NCI-H187 treated with DMSO at 0.1 percent for 48 hours (cell line): ENCODE data around the gene FAM217A.

Experiments
- DNase-seq: peaks from one replicate; lab custom pipeline; 2025; lab: John Stamatoyannopoulos, UW

Gene FAM217A

GRCh38 chr6:4085332-4085700 is 6.4 kb upstream of the FAM217A start:
- DNase-seq, result no peak

GRCh38 chr6:4084444-4085331 is 5.8 kb upstream of the FAM217A start:
- DNase-seq, result no peak

GRCh38 chr6:4074478-4075235 is 4.3 kb downstream of the FAM217A start:
- no peak for DNase-seq

- DNase-seq, result no peak
Measured at GRCh38 chr6:4071330-4071729, 7.6 kb downstream of the FAM217A start.

- DNase-seq, result no peak
Measured at GRCh38 chr6:4069199-4069598, 9.7 kb downstream of the FAM217A start.

GRCh38 chr6:4067673-4068072 is 11.3 kb downstream of the FAM217A start:
- no peak for DNase-seq

GRCh38 chr6:4066029-4066755 is 12.7 kb downstream of the FAM217A start:
- DNase-seq, result no peak

GRCh38 chr6:4059115-4059777 is 19.7 kb downstream of the FAM217A start:
- no peak for DNase-seq

- no peak for DNase-seq
Measured at GRCh38 chr6:4057036-4057435, 21.9 kb downstream of the FAM217A start.

- no peak for DNase-seq
Measured at GRCh38 chr6:4055420-4056041, 23.4 kb downstream of the FAM217A start.

GRCh38 chr6:4049246-4049645 is 29.7 kb downstream of the FAM217A start:
- no peak for DNase-seq

- no peak for DNase-seq
Measured at GRCh38 chr6:4041480-4041879, 37.5 kb downstream of the FAM217A start.

- no peak for DNase-seq
Measured at GRCh38 chr6:4039348-4039747, 39.6 kb downstream of the FAM217A start.

GRCh38 chr6:4036581-4036980 is 42.4 kb downstream of the FAM217A start:
- DNase-seq, result no peak

GRCh38 chr6:4032475-4032874 is 46.5 kb downstream of the FAM217A start:
- DNase-seq, result no peak

GRCh38 chr6:4031442-4031841 is 47.5 kb downstream of the FAM217A start:
- no peak for DNase-seq

GRCh38 chr6:4030669-4031068 is 48.3 kb downstream of the FAM217A start:
- no peak for DNase-seq

- no peak for DNase-seq
Measured at GRCh38 chr6:4029687-4030086, 49.2 kb downstream of the FAM217A start.

- no peak for DNase-seq
Measured at GRCh38 chr6:4028051-4028450, 50.9 kb downstream of the FAM217A start.

- no peak for DNase-seq
Measured at GRCh38 chr6:4025681-4026080, 53.3 kb downstream of the FAM217A start.

- DNase-seq, result no peak
Measured at GRCh38 chr6:4023240-4023639, 55.7 kb downstream of the FAM217A start.
